Ovary (tissue), 3 donors: ENCODE results near the gene ASCL5.

Experiments
- POLR2A ChIP-seq: fragments of 450-650 bp; IDR thresholded peaks from one replicate; pipeline ENCODE4 v1.6.1; 2017; ENCODE audit warnings: antibody characterized with exemption, mild to moderate bottlenecking, moderate library complexity
- TF ChIP-seq, protein P1 (sequence below), 3 donors: fragments of 450-650 bp in 2 of 3; fragments of 200-600 bp in 1 of 3; IDR thresholded peaks; one replicate each; pipeline versions ENCODE4 v1.5.1 to v1.8.0; 2016 to 2022; ENCODE audit warnings: antibody characterized with exemption in 3 of 3, mild to moderate bottlenecking in 1 of 3
- donor health status: DM: no; HTN: no; CAD: no.

DNA sequence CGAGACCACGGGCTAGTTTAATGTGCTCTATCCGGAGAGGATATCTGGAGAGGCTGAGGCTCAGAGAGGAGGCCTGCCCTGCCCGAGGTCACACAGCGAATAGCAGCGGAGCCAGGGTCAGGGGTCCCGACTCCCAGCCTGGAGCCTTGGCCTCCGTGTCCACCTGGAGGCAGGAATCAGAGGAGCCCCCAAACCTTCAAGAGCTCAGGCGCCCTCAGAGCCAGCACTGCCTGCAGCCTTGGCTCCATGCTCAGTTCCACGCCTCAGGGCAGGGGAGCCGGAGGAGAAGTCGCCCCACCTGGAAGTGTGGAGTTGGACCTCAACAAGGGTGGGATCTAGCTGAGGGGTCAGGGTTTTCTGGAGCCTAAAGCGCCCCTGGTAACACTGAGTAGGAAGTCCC lies 2.0 kb upstream of the ASCL5 start:
- TF ChIP-seq, protein P1, sequence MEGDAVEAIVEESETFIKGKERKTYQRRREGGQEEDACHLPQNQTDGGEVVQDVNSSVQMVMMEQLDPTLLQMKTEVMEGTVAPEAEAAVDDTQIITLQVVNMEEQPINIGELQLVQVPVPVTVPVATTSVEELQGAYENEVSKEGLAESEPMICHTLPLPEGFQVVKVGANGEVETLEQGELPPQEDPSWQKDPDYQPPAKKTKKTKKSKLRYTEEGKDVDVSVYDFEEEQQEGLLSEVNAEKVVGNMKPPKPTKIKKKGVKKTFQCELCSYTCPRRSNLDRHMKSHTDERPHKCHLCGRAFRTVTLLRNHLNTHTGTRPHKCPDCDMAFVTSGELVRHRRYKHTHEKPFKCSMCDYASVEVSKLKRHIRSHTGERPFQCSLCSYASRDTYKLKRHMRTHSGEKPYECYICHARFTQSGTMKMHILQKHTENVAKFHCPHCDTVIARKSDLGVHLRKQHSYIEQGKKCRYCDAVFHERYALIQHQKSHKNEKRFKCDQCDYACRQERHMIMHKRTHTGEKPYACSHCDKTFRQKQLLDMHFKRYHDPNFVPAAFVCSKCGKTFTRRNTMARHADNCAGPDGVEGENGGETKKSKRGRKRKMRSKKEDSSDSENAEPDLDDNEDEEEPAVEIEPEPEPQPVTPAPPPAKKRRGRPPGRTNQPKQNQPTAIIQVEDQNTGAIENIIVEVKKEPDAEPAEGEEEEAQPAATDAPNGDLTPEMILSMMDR (IDR thresholded peaks at IDR 0.05): no peak
- TF ChIP-seq POLR2A: no peak
